ENCODE results near the gene DCAF17. TPM values are rescaled to one million over a fixed set of nuclear protein-coding genes. Genes with fewer than 3 reads are reported as not detected.

The DCAF17 gene
- total RNA-seq: 19.6 TPM

GRCh38 chr2:171434013-171434989 lies at the start of gene DCAF17:
Gene DCAF17, plus strand, starts transcription at chr2:171434226. Its CDS starts 352 bp downstream, at chr2:171434578.
- H3K4me1 ChIP-seq: peaks cover 42% of the 10 kb centered on the region
- H3K27ac ChIP-seq: peak within 1 kb of the TSS; percentile 93
- H3K9me3 ChIP-seq: no peaks in the 10 kb centered on the region
- H3K4me3 ChIP-seq: peak within 1 kb of the TSS; percentile 74 to 76
- H3K27me3 ChIP-seq: no peaks in the 10 kb centered on the region
- TF ChIP-seq POLR2AphosphoS5 (IDR thresholded peaks at IDR 0.05; ENCODE audit: insufficient read depth in 1 of 2, low read depth in 1 of 2) (peak; percentile 17 to 89), POLR2A (IDR thresholded peaks at IDR 0.05) (peak in 1 of 2 donors; percentile 46), CTCF (IDR thresholded peaks at IDR 0.05) (peak in 1 of 3 experiments; percentile 17)
- intact Hi-C loops (cut with DNase I): loop anchor here (5.0 to 10.0 kb wide), 2 partner anchors 88 to 250 kb away; partner anchors contain the start of genes CYBRD1 and DYNC1I2
- DNase-seq (ENCODE audit: extremely low spot score in 2 of 2): peak in 1 of 2 donors; percentile 95
- peaks cover 0 to 8% of the 10 kb centered on the region in 2 donors for H3K36me3 ChIP-seq

DNA sequence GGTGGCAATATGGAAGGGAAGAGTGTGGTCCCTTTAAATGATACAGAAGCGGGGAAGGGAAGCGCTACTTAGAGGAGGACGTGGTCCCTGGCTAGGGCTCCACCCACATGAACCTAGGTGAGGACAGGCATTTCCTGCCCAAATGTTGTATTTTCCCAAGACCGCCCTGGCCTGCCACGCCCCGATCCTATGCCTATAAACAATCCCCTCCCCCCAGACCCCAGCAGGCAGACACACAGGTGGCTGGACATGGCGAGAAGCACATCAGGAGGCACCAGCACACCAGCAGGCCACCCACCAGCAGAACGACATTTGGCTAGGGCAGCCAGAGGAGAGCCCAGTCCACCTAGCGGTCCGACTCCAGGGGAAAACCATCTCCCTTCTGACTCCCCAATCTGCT lies 47.4 kb upstream of the DCAF17 start:
- DNase-seq (ENCODE audit: extremely low spot score in 2 of 2): no peak
- Histone ChIP-seq H3K9me3 (no peaks in the 10 kb centered on the region), H3K27me3 (no peaks in the 10 kb centered on the region), H3K4me1 (no peaks in the 10 kb centered on the region), H3K4me3 (no peak overlapping the region), H3K36me3 (no peaks in the 10 kb centered on the region), H3K27ac (no peak overlapping the region)
- intact Hi-C loops (cut with DNase I): no loop called here
- TF ChIP-seq CTCF (IDR thresholded peaks at IDR 0.05): no peak
- no peak for TF ChIP-seq POLR2AphosphoS5 (IDR thresholded peaks at IDR 0.05; ENCODE audit: insufficient read depth in 1 of 2, low read depth in 1 of 2)
- no peak for TF ChIP-seq POLR2A (IDR thresholded peaks at IDR 0.05)

DNA sequence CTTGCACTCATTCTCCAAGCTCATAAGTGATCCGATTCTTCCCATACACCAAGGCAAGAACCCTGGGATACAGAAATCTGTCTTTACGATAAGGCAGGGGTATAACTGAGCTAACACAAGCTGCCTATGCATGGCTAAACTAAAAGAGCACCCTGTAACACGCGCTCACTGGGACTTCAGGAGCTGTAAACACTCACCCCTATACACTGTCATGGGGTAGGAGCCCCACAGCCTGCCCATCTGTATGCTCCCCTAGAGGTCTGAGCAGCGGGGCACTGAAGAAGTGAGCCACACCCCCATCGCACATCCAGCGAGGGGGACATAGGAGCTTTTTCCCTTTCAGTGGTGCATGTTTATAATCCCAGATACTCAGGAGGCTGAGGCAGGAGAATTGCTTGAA lies 47.0 kb upstream of the DCAF17 start:
- no peak overlapping the region for H3K4me3 ChIP-seq
- no peaks in the 10 kb centered on the region for H3K4me1 ChIP-seq
- no peak for DNase-seq (ENCODE audit: extremely low spot score in 2 of 2)
- intact Hi-C loops (cut with DNase I): no loop called here
- no peaks in the 10 kb centered on the region for H3K36me3 ChIP-seq
- no peaks in the 10 kb centered on the region for H3K9me3 ChIP-seq
- no peaks in the 10 kb centered on the region for H3K27me3 ChIP-seq
- TF ChIP-seq POLR2AphosphoS5 (IDR thresholded peaks at IDR 0.05; ENCODE audit: insufficient read depth in 1 of 2, low read depth in 1 of 2) (no peak), CTCF (IDR thresholded peaks at IDR 0.05) (no peak), POLR2A (IDR thresholded peaks at IDR 0.05) (no peak)
- H3K27ac ChIP-seq: no peak overlapping the region

DNA sequence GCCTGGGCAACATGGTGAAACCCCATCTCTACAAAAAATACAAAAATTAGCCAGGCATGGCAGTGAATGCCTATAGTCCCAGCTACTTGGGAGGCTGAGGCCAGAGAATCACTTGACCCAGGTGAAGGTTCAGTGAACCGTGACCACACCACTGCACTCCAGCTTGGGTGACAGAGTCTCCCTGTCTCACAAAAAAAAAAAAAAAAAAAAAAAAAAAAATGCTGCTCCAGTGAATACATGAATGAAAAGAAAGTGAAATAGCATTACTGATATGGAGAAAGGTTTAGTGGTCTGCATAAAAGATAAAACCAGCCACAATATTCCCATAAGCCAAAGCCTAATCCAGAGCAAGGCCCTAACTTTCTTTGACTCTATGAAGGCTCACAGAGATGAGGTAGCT lies 44.7 kb upstream of the DCAF17 start:
- H3K9me3 ChIP-seq: no peaks in the 10 kb centered on the region
- no peak for DNase-seq (ENCODE audit: extremely low spot score in 2 of 2)
- no peaks in the 10 kb centered on the region for H3K27me3 ChIP-seq
- H3K27ac ChIP-seq: no peak overlapping the region
- no peaks in the 10 kb centered on the region for H3K4me1 ChIP-seq
- intact Hi-C loops (cut with DNase I): no loop called here
- no peak for TF ChIP-seq POLR2A (IDR thresholded peaks at IDR 0.05)
- TF ChIP-seq POLR2AphosphoS5 (IDR thresholded peaks at IDR 0.05; ENCODE audit: insufficient read depth in 1 of 2, low read depth in 1 of 2): no peak
- TF ChIP-seq CTCF (IDR thresholded peaks at IDR 0.05): no peak
- no peaks in the 10 kb centered on the region for H3K36me3 ChIP-seq
- no peak overlapping the region for H3K4me3 ChIP-seq

DNA sequence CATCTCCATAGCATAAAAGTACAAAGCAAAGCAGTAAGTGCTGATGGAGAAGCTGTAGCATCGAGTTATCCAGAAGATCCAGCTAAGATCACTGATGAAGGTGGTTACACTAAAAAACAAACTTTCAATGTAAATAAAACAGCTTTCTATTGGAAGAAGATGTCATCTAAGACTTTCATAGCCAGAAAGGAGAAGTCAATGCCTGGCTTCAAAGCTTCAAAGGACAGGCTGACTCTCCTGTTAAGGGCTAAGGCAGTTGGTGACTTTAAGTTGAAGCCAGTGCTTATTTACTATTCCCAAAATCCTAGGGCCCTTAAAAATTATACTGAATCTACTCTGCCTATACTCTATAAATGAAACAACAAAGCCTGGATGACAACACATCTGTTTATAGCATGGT lies 44.2 kb upstream of the DCAF17 start:
- no peak overlapping the region for H3K27ac ChIP-seq
- intact Hi-C loops (cut with DNase I): no loop called here
- DNase-seq (ENCODE audit: extremely low spot score in 2 of 2): no peak
- H3K9me3 ChIP-seq: no peaks in the 10 kb centered on the region
- no peaks in the 10 kb centered on the region for H3K4me1 ChIP-seq
- H3K4me3 ChIP-seq: no peak overlapping the region
- H3K36me3 ChIP-seq: no peaks in the 10 kb centered on the region
- no peaks in the 10 kb centered on the region for H3K27me3 ChIP-seq
- TF ChIP-seq POLR2AphosphoS5 (IDR thresholded peaks at IDR 0.05; ENCODE audit: insufficient read depth in 1 of 2, low read depth in 1 of 2) (no peak), CTCF (IDR thresholded peaks at IDR 0.05) (no peak), POLR2A (IDR thresholded peaks at IDR 0.05) (no peak)
